Upper lobe of right lung (tissue), 1 donor: ENCODE data around the gene CCK. TPM values are rescaled to one million over a fixed set of nuclear protein-coding genes. Genes with fewer than 3 reads are reported as not detected.

Experiments used
- ATAC-seq: fragments of 200-7000 bp; cut with Tn5 transposase; one replicate; pipeline ENCODE4 v1.9.1; 2020; ENCODE audit warnings: mild to moderate bottlenecking, moderate library complexity
- DNase-seq: peaks from one replicate; pipeline ENCODE4 v3.0.0-alpha.2; 2020
- H3K27ac ChIP-seq: fragments of 200-600 bp; one replicate; pipeline ENCODE4 v1.8.0; 2022
- H3K27me3 ChIP-seq: fragments of 200-600 bp; one replicate; pipeline ENCODE4 v1.8.0; 2022; ENCODE audit warnings: mild to moderate bottlenecking
- H3K36me3 ChIP-seq: fragments of 200-600 bp; one replicate; pipeline ENCODE4 v1.8.0; 2022
- H3K4me1 ChIP-seq: fragments of 200-600 bp; one replicate; pipeline ENCODE4 v1.8.0; 2022
- H3K4me3 ChIP-seq: fragments of 200-600 bp; one replicate; pipeline ENCODE4 v1.8.0; 2022; ENCODE audit warnings: mild to moderate bottlenecking
- H3K9me3 ChIP-seq: fragments of 200-600 bp; one replicate; pipeline ENCODE4 v1.8.0; 2022
- intact Hi-C: fragments of 100-400 bp; cut with DNase I; formaldehyde crosslinking; loops from one replicate; pipeline ENCODE4 v1.11.0; 2022
- total RNA-seq: library from RNA; stranded (reverse); fragmentation: NEBNext Ultra II Directional; extraction: Animal tissue kit (Norgen Biotek cat#: 25700); gene quantifications from one replicate; pipeline ENCODE4 v1.2.1, GENCODE V29; 2021
- TF ChIP-seq, protein P1 (sequence below): fragments of 200-600 bp; IDR thresholded peaks from one replicate; pipeline ENCODE4 v1.8.0; 2022; ENCODE audit warnings: antibody characterized with exemption
- donor health status: DM: no; HTN: yes; CAD: no; lungs with severe emphysema.

CCK gene
- total RNA-seq, 1 donor from 2014 or later: 0.67 TPM

DNA sequence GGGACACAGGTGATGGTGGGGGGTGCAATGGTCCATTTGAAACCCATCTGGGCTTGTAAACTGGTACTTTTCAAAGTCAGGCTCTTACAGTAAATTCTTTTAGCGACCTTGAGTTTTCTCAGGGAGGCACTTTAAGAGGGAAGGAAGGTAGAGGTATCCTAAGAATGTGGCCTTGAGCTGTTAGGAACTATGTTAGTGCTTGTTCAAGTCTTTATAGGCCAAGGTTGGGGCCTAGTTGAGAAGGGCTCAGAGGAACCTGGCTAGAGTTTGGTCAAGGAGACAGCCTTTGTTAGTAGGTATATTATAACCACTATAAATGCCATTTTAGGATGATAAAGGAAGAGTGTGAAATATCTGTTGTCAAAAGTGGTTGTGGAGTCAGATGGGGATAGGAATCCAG is 9.2 kb upstream of the CCK start:
- Histone ChIP-seq H3K27me3 (no peaks in the 10 kb centered on the region), H3K27ac (no peak overlapping the region), H3K36me3 (no peaks in the 10 kb centered on the region), H3K9me3 (no peaks in the 10 kb centered on the region), H3K4me3 (no peak overlapping the region), H3K4me1 (no peaks in the 10 kb centered on the region)
- intact Hi-C loops: no loop called here
- ATAC-seq: peak; percentile 70
- DNase-seq: no peak
- TF ChIP-seq, protein P1, sequence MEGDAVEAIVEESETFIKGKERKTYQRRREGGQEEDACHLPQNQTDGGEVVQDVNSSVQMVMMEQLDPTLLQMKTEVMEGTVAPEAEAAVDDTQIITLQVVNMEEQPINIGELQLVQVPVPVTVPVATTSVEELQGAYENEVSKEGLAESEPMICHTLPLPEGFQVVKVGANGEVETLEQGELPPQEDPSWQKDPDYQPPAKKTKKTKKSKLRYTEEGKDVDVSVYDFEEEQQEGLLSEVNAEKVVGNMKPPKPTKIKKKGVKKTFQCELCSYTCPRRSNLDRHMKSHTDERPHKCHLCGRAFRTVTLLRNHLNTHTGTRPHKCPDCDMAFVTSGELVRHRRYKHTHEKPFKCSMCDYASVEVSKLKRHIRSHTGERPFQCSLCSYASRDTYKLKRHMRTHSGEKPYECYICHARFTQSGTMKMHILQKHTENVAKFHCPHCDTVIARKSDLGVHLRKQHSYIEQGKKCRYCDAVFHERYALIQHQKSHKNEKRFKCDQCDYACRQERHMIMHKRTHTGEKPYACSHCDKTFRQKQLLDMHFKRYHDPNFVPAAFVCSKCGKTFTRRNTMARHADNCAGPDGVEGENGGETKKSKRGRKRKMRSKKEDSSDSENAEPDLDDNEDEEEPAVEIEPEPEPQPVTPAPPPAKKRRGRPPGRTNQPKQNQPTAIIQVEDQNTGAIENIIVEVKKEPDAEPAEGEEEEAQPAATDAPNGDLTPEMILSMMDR: no peak

- no peaks in the 10 kb centered on the region for H3K4me1 ChIP-seq
- H3K4me3 ChIP-seq: no peak overlapping the region
- no peaks in the 10 kb centered on the region for H3K27me3 ChIP-seq
- intact Hi-C loops: no loop called here
- TF ChIP-seq, protein P1: no peak
- ATAC-seq: no peak
- H3K36me3 ChIP-seq: no peaks in the 10 kb centered on the region
- DNase-seq: no peak
- H3K9me3 ChIP-seq: no peaks in the 10 kb centered on the region
- H3K27ac ChIP-seq: no peak overlapping the region
Observed at GRCh38 chr3:42274266-42274665, 8.3 kb upstream of the CCK start.

GRCh38 chr3:42273361-42273760 is 7.4 kb upstream of the CCK start:
- Histone ChIP-seq H3K9me3 (no peaks in the 10 kb centered on the region), H3K4me1 (no peaks in the 10 kb centered on the region), H3K36me3 (no peaks in the 10 kb centered on the region), H3K4me3 (no peak overlapping the region), H3K27me3 (no peaks in the 10 kb centered on the region), H3K27ac (no peak overlapping the region)
- TF ChIP-seq, protein P1: no peak
- ATAC-seq (no peak), DNase-seq (no peak)
- intact Hi-C loops: no loop called here

DNA sequence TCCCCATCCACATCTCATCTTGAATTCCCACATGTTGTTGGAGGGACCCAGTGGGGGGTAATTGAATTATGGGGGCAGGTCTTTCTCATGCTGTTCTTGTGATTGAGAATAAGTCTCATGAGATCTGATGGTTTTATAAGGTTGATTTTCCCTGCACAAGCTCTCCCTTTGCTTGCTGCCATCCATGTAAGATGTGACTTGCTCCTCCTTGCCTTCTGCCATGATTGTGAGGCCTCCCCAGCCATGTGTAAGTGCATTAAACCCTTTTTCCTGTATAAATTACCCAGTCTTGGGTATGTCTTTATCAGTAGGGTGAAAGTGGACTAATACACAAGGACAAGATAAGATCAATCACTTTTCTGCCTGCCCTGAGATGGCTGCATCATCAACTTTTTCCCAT is 5.8 kb upstream of the CCK start:
- ATAC-seq (no peak), DNase-seq (no peak)
- intact Hi-C loops: no loop called here
- Histone ChIP-seq H3K9me3 (no peaks in the 10 kb centered on the region), H3K27ac (no peak overlapping the region), H3K27me3 (no peaks in the 10 kb centered on the region), H3K4me3 (no peak overlapping the region), H3K36me3 (no peaks in the 10 kb centered on the region), H3K4me1 (no peaks in the 10 kb centered on the region)
- TF ChIP-seq, protein P1: no peak

DNA sequence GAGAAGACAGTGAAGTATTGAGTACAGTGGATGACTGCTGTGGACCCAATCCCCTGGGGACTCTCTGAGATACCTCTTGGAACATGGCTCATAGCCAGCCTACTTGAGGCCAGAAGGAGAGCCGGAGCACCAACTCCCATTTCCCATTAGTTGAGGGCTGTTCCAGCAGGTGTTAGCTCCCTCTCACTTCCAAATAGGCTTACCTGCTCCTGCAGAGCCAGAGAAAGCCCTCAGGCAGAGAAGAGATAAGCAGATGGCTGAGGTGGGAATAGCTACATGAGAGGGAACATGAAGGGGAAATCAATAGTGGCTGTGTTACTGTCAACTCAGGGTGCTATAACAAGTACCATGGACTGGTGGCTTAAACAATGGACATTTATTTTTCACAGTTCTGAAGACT is 4.6 kb upstream of the CCK start:
- no peak for DNase-seq
- intact Hi-C loops: no loop called here
- Histone ChIP-seq H3K27ac (no peak overlapping the region), H3K4me3 (no peak overlapping the region), H3K9me3 (no peaks in the 10 kb centered on the region), H3K27me3 (peaks cover 4% of the 10 kb centered on the region), H3K36me3 (no peaks in the 10 kb centered on the region), H3K4me1 (no peaks in the 10 kb centered on the region)
- ATAC-seq: no peak
- TF ChIP-seq, protein P1: no peak

DNA sequence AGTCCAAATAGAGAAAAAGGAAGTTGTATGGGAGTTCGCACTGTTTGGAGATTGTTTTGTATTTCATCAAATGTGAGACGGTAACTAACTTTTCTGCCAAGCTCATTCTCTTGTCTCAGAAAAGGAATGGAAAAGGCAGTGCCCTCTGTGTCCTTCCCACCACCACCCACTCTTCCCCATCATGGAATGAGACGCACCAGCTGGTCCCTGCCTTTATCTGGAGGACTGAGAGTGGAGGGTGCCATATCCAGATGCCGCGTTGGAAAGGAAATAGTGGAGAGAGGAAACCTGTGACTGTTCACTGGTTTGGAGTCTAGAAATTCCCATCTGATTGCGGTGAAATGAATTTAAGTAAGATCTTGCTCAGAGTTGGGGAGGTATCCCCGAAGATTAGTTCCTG is 3.7 kb upstream of the CCK start:
- Histone ChIP-seq H3K4me3 (no peak overlapping the region), H3K27me3 (peaks cover 14% of the 10 kb centered on the region), H3K9me3 (no peaks in the 10 kb centered on the region), H3K36me3 (no peaks in the 10 kb centered on the region), H3K4me1 (no peaks in the 10 kb centered on the region), H3K27ac (no peak overlapping the region)
- TF ChIP-seq, protein P1: no peak
- intact Hi-C loops: no loop called here
- DNase-seq (no peak), ATAC-seq (no peak)
